Mononuclear cell (primary cell): ENCODE results near the gene TTC31. TPM values are rescaled to one million over a fixed set of nuclear protein-coding genes. Genes with fewer than 3 reads are reported as not detected.
A peak's percentile ranks its signal among the peaks of the same experiment; 100 is the strongest.
"Not testable (repeated sequence)": the region's sequence is repeated elsewhere in the genome, so short reads cannot be mapped to it uniquely, and the experiment has no call there.

Experiments used
- H3K27me3 ChIP-seq: 2 replicates; pipeline ENCODE4 v1.6.0; 2011; ENCODE audit warnings: low read length, control low read depth; ENCODE audit not compliant: insufficient read depth
- H3K4me1 ChIP-seq: 2 replicates; pipeline ENCODE4 v1.5.1; 2011; ENCODE audit warnings: mild to moderate bottlenecking, low read length, control low read depth; ENCODE audit not compliant: insufficient read depth
- H3K4me3 ChIP-seq: 2 replicates; pipeline ENCODE4 v1.5.1; 2011; ENCODE audit warnings: mild to moderate bottlenecking, low read length, moderate library complexity
- H3K9me3 ChIP-seq: 2 replicates; pipeline ENCODE4 v1.5.1; 2011; ENCODE audit warnings: low read depth, mild to moderate bottlenecking, control low read depth, low read length
- total RNA-seq: library from RNA; depleted of rRNA; stranded (reverse); fragments of >200 nt; gene quantifications from one replicate; pipeline ENCODE4 v1.2.3, GENCODE V29; 2012

TTC31 gene
- total RNA-seq = 14.0 TPM

GRCh38 chr2:74482801-74483674 lies at the start of gene TTC31, which contains the start of gene CCDC142:
Gene TTC31 (plus strand): TSS chr2:74483081. CDS start chr2:74483096, 15 bp downstream.
Gene CCDC142 (minus strand): TSS chr2:74482998. CDS start chr2:74482837, 161 bp downstream.
- peak within 1 kb of the TSS; percentile 86 for H3K4me3 ChIP-seq
- H3K9me3 ChIP-seq = no peaks in the 10 kb centered on the region
- no peaks in the 10 kb centered on the region for H3K27me3 ChIP-seq
- peaks cover 33% of the 10 kb centered on the region for H3K4me1 ChIP-seq

GRCh38 chr2:74436111-74436805 lies 46.6 kb upstream of the TTC31 start:
- Histone ChIP-seq H3K27me3 (peaks cover 16% of the 10 kb centered on the region), H3K4me1 (peaks cover 20% of the 10 kb centered on the region), H3K9me3 (no peaks in the 10 kb centered on the region), H3K4me3 (no peak overlapping the region)

GRCh38 chr2:74436848-74437695 lies 45.8 kb upstream of the TTC31 start:
- Histone ChIP-seq H3K4me3 (no peak overlapping the region), H3K27me3 (peaks cover 24% of the 10 kb centered on the region), H3K4me1 (peaks cover 29% of the 10 kb centered on the region), H3K9me3 (no peaks in the 10 kb centered on the region)

- Histone ChIP-seq H3K4me3 (no peak overlapping the region), H3K4me1 (peaks cover 33% of the 10 kb centered on the region), H3K27me3 (peaks cover 34% of the 10 kb centered on the region), H3K9me3 (no peaks in the 10 kb centered on the region)
These were observed 44.6 kb upstream of the TTC31 start for GRCh38 chr2:74438248-74438647.

- Histone ChIP-seq H3K9me3 (no peaks in the 10 kb centered on the region), H3K4me1 (peaks cover 33% of the 10 kb centered on the region), H3K4me3 (no peak overlapping the region), H3K27me3 (peaks cover 41% of the 10 kb centered on the region)
These were observed 43.5 kb upstream of the TTC31 start for GRCh38 chr2:74439373-74439772.

- peaks cover 45% of the 10 kb centered on the region for H3K27me3 ChIP-seq
- peaks cover 33% of the 10 kb centered on the region for H3K4me1 ChIP-seq
- H3K9me3 ChIP-seq = no peaks in the 10 kb centered on the region
- no peak overlapping the region for H3K4me3 ChIP-seq
These were observed 43.0 kb upstream of the TTC31 start for GRCh38 chr2:74439803-74440377.

- Histone ChIP-seq H3K4me3 (no peak overlapping the region), H3K4me1 (peaks cover 33% of the 10 kb centered on the region), H3K27me3 (peaks cover 47% of the 10 kb centered on the region), H3K9me3 (no peaks in the 10 kb centered on the region)
These were observed 42.3 kb upstream of the TTC31 start for GRCh38 chr2:74440378-74441169.

- Histone ChIP-seq H3K4me3 (no peak overlapping the region), H3K27me3 (peaks cover 47% of the 10 kb centered on the region), H3K9me3 (no peaks in the 10 kb centered on the region), H3K4me1 (peaks cover 33% of the 10 kb centered on the region)
These were observed 41.7 kb upstream of the TTC31 start for GRCh38 chr2:74441170-74441689.

GRCh38 chr2:74441690-74442482 lies 41.0 kb upstream of the TTC31 start, which contains the start of gene RTKN:
Gene RTKN (minus strand): TSS chr2:74441937. CDS start chr2:74441816, 121 bp downstream.
- Histone ChIP-seq H3K4me3 (no peak within 1 kb of the TSS), H3K27me3 (peaks cover 47% of the 10 kb centered on the region), H3K9me3 (no peaks in the 10 kb centered on the region), H3K4me1 (peaks cover 33% of the 10 kb centered on the region)

- Histone ChIP-seq H3K27me3 (peaks cover 47% of the 10 kb centered on the region), H3K4me1 (peaks cover 33% of the 10 kb centered on the region)
- H3K9me3 ChIP-seq, H3K4me3 ChIP-seq: not testable (repeated sequence)
These were observed 40.2 kb upstream of the TTC31 start for GRCh38 chr2:74442483-74443297.

- H3K4me3 ChIP-seq = no peak overlapping the region
- H3K4me1 ChIP-seq = peaks cover 28% of the 10 kb centered on the region
- peaks cover 47% of the 10 kb centered on the region for H3K27me3 ChIP-seq
- H3K9me3 ChIP-seq = no peaks in the 10 kb centered on the region
These were observed 38.2 kb upstream of the TTC31 start for GRCh38 chr2:74444498-74445318.
